Measurements from ENCODE around the gene TSSC4. TPM values are rescaled to one million over a fixed set of nuclear protein-coding genes. Genes with fewer than 3 reads are reported as not detected.

The TSSC4 gene
- total RNA-seq, 1 donor from 2014 or later = 40.6 TPM

DNA sequence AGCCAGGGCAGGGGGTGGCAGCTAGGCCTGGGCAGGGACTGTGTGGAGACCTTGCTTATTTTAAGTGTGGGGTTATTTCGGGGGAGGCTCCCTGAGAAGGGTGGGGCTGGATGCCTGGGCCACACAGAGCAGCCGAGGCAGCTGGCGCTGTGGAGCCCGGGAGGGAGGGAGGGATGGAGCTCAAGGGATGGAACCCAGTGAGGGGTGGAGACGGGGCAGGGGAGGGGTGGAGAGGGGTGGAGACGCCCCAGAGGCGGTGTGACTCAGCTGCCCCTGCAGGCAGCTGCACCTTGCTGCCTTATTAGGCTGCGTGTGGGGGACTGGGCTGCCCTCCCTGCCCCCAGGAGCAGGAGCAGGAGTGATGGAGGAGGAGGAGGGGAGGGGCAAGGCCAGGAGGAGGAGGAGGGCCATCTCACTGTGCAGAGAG is 9.8 kb upstream of the TSSC4 start:
- Histone ChIP-seq H3K4me1 (peaks cover 53% of the 10 kb centered on the region), H3K9me3 (no peaks in the 10 kb centered on the region), H3K27me3 (no peaks in the 10 kb centered on the region), H3K4me3 (no peak overlapping the region), H3K27ac (peak overlapping the region; percentile 65), H3K36me3 (peaks cover 55% of the 10 kb centered on the region)
- TF ChIP-seq, protein P1, sequence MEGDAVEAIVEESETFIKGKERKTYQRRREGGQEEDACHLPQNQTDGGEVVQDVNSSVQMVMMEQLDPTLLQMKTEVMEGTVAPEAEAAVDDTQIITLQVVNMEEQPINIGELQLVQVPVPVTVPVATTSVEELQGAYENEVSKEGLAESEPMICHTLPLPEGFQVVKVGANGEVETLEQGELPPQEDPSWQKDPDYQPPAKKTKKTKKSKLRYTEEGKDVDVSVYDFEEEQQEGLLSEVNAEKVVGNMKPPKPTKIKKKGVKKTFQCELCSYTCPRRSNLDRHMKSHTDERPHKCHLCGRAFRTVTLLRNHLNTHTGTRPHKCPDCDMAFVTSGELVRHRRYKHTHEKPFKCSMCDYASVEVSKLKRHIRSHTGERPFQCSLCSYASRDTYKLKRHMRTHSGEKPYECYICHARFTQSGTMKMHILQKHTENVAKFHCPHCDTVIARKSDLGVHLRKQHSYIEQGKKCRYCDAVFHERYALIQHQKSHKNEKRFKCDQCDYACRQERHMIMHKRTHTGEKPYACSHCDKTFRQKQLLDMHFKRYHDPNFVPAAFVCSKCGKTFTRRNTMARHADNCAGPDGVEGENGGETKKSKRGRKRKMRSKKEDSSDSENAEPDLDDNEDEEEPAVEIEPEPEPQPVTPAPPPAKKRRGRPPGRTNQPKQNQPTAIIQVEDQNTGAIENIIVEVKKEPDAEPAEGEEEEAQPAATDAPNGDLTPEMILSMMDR (IDR thresholded peaks at IDR 0.05) = no peak
- intact Hi-C loops (cut with DNase I) = no loop called here
- no peak for DNase-seq
- ATAC-seq = peak; percentile 3

DNA sequence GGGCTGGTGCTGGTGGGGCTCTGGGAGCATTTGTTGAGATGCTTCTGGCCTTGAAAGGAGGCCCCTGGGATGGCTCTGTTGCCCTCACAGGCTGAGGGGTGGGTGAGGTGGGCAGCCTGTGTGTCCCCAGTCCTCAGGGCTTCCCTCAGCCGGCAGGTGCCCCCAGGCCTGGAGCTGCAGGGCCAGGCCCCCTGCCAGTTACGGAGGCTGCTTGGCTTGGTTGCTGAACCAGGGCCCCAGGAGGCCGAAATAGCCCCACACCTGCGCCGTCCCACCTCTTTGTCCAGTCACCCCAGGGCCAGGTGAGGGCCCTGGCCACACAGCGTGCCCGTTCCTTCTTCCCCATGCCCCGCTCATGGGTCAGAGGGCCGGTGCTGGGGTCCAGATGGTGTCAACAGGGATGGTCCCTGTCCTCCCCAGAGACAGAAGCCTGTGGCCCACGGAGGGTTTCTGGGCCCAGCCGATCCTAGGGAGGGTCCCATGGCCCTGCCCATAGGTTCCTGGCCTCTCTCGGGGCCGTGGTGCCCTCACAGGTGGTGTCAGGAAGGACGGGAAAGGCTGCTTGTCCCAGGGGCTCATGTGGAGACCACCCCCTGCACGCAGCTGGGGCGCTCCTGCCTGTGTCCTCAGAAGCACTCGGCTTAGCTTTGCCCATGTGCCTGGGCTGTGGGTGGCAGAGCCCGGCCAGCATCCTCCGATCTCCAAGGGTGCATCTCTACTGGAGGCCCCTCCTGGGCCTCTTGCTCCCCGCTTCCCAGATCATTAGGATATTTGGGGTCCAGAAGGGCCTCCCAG is 9.2 kb upstream of the TSSC4 start:
- DNase-seq (no peak), ATAC-seq (no peak)
- Histone ChIP-seq H3K27me3 (no peaks in the 10 kb centered on the region), H3K36me3 (peaks cover 59% of the 10 kb centered on the region), H3K27ac (no peak overlapping the region), H3K9me3 (no peaks in the 10 kb centered on the region), H3K4me3 (no peak overlapping the region), H3K4me1 (peaks cover 47% of the 10 kb centered on the region)
- TF ChIP-seq, protein P1 (IDR thresholded peaks at IDR 0.05) = no peak
- intact Hi-C loops (cut with DNase I) = no loop called here

DNA sequence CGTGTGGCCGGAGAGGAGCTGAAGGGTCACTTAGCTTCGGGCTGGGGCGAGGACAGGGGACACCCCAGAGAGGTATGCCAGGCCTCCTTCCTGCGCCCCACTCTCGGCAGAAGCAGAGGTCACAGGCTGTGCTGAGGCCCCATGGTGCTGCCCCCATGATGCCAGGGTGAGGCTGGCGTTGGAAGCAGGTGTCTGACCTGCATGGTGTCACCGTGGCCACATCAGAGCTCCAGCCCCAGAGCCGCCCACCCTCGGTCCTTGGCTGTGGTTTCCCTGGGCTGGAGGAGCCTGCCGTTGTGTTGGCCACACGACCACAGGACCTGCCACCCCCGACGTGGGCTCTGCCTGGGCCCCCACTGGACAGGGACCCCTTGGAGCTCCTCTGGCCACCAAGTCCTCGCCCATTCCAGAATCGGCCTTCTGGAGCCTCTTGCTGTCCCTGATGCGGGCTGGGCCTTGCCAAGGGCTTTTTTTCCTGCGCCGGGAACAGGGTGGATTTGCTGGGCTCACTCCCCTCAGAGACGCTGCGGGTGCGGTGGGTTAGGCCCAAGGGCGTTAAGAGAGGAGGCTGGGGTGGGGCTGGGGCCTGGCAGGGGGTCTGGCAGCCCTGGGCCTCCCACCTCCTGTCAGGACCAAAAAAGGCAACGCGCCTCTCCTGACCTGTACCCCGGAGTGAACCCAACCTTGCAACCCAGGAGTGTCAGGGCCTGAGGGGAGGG is 8.2 kb upstream of the TSSC4 start:
- H3K4me3 ChIP-seq = no peak overlapping the region
- H3K9me3 ChIP-seq = no peaks in the 10 kb centered on the region
- intact Hi-C loops (cut with DNase I) = no loop called here
- peaks cover 36% of the 10 kb centered on the region for H3K4me1 ChIP-seq
- DNase-seq = no peak
- no peak for ATAC-seq
- peaks cover 69% of the 10 kb centered on the region for H3K36me3 ChIP-seq
- H3K27me3 ChIP-seq = no peaks in the 10 kb centered on the region
- TF ChIP-seq, protein P1 (IDR thresholded peaks at IDR 0.05) = no peak
- H3K27ac ChIP-seq = no peak overlapping the region

DNA sequence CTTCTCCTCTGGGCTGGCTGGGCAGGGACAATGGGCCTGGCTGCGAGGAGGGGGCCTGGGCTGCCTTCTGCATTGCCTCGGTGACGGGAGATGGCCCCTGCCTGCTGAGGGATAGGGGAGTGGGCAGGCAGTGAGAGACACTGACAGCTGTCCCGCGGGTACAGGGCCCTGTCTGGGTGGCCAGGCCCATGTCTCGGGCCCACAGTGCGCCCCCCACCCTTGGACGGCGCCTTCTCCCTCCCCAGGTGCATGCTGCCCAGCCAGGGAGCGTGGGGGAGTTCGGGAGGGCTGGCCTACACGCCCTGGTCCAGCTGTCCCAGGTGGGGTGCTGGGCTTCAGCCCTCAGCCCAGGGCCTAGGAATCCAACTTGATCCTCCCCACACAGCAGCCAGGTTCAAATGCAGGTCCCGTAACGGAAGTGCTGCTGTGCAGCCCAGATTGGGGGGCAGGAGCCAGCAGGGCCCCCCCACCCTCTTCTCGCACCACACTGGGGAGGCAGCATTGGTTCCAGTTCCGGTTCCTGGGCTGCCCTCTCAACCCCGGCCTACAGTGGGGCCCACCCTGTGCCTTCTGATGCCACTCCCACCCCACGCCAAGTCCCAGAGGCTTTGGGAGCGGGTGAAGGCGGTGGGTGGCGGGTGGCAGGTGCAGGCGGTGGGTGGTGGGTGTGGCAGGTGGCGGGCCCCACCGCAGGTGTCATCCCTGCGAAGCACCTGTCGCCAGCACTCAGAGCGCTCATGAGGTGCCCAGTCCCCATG is 7.3 kb upstream of the TSSC4 start:
- no peaks in the 10 kb centered on the region for H3K27me3 ChIP-seq
- no peak overlapping the region for H3K27ac ChIP-seq
- H3K4me3 ChIP-seq = no peak overlapping the region
- no peaks in the 10 kb centered on the region for H3K9me3 ChIP-seq
- peaks cover 27% of the 10 kb centered on the region for H3K4me1 ChIP-seq
- peaks cover 78% of the 10 kb centered on the region for H3K36me3 ChIP-seq
- DNase-seq (no peak), ATAC-seq (no peak)
- TF ChIP-seq, protein P1 (IDR thresholded peaks at IDR 0.05) = no peak
- intact Hi-C loops (cut with DNase I) = no loop called here

DNA sequence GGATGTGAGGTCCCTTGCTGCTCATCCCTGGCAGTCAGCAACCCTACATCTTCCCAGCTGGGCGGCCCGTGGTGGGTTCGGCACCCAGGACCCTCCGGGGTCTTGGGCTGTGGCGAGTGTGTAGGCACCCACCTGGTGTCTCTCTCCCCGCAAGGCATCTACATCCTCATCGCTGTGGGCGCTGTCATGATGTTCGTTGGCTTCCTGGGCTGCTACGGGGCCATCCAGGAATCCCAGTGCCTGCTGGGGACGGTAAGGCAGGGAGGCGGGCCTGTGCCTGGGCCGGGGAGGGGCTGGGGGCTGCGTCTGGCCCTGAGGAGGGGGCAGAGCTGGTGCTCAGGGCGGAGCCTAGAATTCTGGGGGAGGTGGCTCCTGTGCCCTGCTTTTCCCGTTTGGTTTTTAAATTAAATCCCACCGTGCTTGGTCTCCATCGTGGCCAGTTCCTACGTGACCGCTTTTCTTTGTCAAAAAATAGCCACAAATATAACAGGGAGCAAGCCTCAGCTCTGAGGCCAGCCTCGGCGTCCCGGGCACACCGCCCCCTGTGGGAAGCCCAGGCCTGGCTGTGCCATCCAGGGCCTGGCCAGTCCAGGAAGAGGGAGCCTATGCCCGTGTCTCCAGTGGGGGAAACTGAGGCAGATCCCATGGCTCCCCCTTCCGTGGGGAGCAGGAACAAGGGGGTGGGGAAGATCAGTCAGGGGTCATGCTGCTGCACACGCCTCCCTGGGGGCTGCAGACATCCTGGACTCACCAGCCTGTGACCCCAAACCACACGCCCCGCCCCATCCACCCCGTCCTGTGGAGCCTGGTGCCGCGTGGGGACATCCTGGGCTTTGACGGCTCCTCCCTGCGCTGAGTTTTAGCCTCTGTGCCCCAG is 6.4 kb upstream of the TSSC4 start:
- no peak overlapping the region for H3K27ac ChIP-seq
- peaks cover 81% of the 10 kb centered on the region for H3K36me3 ChIP-seq
- ATAC-seq = no peak

More for the DNA sequence above, 6.4 kb upstream of the TSSC4 start:
- intact Hi-C loops (cut with DNase I) = no loop called here
- Histone ChIP-seq H3K27me3 (no peaks in the 10 kb centered on the region), H3K4me1 (peaks cover 23% of the 10 kb centered on the region), H3K9me3 (no peaks in the 10 kb centered on the region), H3K4me3 (no peak overlapping the region)
- no peak for DNase-seq
- TF ChIP-seq, protein P1 (IDR thresholded peaks at IDR 0.05) = no peak
